HG03378 (cell line): ENCODE data around the gene LRCH1.
"Not testable (repeated sequence)": the region's sequence is repeated elsewhere in the genome, so short reads cannot be mapped to it uniquely, and the experiment has no call there.

Experiments
- ATAC-seq: cut with Tn5 transposase; IDR thresholded peaks from one replicate; pipeline ENCODE4 v1.9.1; 2021; ENCODE audit warnings: mild to moderate bottlenecking, moderate library complexity; ENCODE audit not compliant: unreplicated experiment

The LRCH1 gene, protein sequence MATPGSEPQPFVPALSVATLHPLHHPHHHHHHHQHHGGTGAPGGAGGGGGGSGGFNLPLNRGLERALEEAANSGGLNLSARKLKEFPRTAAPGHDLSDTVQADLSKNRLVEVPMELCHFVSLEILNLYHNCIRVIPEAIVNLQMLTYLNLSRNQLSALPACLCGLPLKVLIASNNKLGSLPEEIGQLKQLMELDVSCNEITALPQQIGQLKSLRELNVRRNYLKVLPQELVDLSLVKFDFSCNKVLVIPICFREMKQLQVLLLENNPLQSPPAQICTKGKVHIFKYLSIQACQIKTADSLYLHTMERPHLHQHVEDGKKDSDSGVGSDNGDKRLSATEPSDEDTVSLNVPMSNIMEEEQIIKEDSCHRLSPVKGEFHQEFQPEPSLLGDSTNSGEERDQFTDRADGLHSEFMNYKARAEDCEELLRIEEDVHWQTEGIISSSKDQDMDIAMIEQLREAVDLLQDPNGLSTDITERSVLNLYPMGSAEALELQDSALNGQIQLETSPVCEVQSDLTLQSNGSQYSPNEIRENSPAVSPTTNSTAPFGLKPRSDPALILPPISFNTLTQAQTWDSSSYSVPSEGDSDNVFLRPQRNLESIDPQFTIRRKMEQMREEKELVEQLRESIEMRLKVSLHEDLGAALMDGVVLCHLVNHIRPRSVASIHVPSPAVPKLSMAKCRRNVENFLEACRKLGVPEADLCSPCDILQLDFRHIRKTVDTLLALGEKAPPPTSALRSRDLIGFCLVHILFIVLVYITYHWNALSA

DNA sequence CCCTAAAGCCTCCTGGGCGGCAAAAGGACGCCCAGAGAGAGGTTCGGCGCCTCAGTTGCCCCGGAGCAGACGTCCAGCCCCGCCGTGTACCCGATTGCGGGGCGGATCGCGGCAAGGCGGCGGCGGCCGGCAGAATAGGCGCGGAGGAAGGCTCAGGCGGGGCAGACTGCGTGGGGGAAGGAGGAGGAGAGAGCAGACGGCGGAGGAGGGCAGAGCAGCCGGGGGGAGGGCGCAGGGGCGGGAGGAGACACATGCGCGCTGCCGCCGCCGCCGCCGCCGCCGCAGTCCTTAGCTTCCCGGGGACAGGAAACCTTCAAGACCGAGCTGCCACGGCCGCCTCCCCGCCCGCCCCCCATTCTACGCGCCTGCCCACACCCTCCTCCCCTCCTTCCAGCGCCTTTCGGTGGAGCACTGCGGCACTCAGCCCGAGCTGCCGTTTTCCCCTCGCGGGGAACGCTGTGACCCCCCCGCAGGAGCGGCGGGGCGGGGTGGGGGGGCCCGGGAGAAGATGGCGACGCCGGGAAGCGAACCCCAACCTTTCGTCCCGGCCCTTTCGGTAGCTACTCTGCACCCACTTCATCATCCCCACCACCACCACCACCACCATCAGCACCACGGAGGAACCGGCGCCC lies at the start of gene LRCH1:
LRCH1 (plus strand) TSS at position 282 of the 632 bp plus-strand sequence; CDS start at position 509, 227 bp downstream.
- ATAC-seq = no peak

DNA sequence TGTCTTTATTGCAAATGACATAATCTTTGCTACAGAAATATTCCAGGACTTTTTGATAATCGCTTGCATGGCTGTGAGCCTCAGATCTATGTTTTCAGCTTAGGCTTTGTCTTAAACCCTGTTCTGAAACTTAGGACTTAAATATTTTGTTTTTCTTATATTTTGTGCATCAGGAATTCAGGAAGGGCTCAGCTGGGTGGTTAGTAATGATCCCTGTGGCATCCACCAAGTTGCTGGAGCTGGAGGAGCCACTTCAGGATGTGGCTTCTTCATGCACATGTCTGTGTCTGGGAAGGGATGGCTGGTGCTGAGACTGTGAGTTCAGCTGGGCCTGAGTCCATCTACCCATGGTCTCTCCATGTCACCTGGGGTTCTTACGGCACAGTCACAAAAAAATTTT lies 48.9 kb upstream of the LRCH1 start:
- no peak for ATAC-seq

DNA sequence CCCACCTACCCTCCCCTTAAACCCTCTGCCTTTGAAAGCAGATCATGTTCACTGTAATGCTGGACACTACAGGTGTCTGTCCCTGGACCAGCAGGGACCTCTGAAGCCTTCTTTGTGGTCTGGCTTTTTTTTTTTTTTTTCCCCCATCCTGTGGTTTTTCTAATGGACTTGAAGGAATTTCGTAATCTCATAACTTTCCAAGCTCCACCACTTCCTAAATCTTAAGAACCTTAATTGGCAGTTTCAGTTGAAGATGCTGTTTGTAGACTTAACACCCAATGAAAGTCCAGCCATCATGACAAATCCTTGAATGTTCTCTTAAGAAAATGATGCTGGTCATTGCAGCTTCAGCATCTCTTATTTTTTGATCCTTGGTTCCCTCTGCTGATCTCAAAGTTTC lies 45.0 kb upstream of the LRCH1 start:
- no peak for ATAC-seq

DNA sequence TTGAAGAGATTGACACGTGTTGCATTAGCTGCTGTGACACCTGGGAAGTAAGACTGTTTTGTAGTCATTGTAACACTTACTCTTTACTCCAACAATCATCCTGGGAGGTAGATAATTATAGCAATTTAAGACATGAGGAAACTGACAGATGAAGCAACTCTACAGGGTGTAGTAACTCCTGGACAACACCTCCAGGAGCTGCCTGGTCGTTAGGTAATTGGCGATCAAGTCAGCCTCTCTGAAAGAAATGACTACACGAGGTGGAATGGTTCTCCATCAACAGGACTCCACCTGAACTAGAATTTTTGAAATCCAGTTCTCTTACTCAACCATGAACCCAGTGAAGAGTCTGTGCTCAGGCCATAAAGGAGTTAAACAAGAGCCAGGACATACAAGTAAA lies 43.0 kb upstream of the LRCH1 start:
- ATAC-seq = no peak

DNA sequence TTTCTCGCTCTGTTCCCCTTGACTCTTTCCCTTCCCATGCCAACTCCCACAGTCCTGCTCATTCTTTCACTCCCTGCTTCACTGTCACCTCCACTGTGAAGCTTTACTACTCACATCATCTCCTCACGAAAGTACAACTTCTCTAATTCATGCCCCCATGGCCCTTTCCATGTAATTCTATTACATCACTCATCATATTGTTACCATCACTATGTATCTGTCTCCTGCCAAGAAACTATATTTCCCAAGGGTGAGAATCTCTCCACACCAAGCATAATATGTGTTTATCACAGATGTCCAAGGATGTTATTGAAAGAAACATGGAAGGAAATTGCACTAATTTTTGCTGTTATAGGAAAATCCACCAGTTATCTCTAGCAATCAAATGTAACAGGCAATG lies 37.2 kb upstream of the LRCH1 start:
- no peak for ATAC-seq

DNA sequence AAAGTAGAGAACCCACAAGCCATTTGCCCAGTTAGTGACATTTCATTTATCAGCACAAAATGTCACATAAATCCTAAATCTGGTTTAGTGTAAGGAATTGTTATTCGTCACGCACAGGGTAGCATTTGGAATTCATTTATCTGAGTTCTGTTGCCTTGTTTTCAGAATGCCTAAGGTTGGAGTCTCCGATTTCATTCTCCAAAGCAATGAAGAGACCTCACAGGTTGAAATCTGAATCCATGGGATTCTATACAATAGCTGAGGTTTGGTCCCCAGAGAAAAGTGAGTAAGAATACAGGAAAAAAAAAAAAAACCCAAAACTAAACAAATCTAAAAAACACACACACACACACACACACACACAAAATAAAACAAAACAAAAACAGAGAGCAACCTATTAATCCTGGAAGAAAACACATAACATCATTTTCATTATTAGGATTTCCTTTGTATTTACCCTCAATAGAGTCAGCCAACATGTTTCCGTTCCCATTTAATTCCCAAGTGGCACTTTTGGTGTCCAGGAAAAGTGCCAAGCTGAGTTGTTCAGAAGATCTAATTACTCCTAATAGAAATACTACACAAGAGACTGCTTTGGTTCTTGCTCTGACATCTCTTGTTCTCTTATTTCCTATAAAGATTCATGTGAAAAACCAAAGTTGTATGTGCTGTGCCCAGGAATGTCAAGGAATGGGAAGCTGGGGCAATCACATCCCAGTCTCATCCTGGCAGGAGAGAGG lies 36.2 kb upstream of the LRCH1 start:
- no peak for ATAC-seq

DNA sequence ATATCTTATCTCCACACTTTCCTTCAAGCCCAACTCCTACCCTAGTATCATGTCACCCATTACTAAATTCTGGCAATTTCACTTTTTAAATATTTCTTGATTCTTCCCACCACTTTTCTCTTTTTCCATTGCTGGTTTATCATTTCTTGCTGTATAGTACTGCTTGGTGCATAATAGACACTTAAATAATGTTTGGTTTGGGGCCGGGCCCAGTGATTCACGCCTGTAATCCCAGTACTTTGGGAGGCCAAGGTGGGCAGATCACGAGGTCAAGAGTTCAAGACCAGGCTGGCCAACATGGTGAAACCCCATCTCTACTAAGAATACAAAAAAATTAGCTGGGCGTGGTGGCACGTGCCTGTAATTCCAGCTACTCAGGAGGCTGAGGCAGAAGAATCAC lies 35.2 kb upstream of the LRCH1 start:
- not testable (repeated sequence) for ATAC-seq

DNA sequence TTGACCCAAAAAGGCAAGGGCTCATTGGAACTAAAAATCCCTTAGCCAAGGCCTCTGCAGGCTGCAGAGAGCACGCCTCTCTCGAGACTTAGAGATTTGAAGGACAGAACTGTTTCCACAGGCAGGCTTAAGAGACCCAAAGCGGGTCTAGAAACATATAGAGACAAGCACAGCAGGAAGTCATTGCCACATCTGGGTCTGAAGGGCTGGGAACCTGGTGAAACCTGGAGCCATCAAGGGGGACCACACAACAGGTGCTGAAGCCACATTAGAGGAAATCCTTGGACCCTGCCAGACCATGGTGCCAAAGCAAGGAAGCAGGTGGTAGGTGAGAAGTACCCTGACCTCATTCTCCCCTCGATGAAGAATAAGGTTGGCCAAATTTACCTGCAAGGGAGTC lies 33.8 kb upstream of the LRCH1 start:
- no peak for ATAC-seq

DNA sequence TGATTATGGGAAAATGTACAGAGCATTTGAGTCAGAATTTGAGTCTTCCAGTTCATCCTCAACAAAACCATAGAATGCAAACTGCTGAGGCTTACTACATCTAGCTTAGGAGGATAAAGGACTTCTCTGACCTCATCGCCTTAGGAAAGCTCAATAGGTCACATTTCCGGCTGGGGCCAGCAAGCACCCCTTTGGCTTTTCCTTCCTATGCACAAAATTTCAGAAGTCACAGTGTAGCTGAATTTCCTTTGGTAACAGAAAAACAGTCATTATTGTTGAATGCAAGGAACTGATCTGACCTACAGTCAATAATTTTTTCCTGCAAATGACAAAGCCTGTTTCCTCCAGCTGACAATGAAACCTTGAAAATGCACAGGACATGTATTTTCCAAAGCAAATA lies 32.8 kb upstream of the LRCH1 start:
- ATAC-seq = no peak

DNA sequence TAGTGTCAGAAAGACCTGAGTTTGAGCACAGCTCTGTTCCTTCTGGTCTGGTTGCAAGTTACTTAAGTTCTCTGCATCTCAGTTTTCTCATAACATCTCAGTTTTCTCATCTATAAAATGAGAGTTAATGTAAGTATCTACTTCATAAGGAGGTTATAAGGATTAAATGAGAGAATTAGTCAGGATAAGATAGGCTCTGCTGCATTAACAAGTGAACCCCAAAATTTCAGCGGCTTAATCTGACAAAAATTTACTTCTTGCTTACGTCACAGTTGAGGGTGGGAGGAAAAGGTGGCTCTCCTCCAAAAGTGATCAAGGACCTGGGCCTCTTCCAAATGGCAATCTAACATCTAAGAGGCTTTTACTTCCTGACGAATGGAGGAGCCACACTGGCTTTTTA lies 31.5 kb upstream of the LRCH1 start:
- ATAC-seq = no peak

DNA sequence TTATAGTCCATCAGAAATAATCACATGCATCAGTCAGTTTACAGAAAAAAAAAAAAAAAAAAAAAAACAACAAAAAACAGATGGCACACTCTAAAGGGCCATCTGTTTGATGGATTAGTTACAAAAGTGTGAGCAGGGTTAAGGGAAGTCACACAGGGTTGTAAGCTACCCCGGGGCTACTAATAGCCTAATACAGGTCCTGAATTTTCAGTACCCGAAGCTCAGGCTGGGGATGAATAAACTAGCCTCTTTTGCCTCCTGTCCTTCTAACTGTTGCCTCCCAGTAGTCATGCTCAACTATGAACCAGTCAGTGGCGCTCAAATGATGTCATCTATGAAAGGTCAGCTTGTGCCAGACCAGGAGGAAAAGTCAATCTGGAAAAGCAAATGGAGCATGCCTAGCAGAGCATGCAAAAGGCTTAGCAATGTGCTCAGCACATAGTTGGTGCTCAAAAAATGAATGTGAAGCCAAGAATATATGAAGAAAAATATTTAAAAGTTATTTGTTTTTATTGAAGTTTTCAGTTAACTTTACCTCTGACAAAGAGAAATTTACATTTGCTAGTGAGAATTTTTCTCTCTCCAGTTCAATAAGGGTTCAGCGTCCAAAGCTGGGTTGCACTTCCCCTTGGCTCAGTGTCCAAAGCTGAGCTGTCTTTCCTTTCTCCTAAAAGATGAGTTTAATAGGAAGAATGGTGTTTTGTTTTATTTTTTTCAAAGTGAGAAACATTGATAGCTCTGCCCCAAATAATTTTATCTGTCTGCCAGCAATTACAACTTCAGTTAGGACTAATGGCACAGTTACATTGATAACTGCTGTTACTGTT lies 30.8 kb upstream of the LRCH1 start:
- no peak for ATAC-seq

DNA sequence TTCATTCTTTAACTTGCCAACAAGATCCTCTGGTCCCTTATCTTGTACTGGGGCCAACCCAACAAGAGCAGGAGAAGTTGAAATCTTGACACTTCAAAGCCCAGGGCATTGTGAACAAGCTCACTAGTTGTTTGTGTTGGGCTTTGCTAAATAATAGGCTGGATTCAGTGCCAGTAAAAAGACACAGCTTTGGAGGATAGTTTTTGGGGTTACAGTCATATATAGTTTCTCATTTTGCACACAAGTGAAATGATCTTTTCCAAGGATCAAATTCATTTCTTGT lies 30.3 kb upstream of the LRCH1 start:
- no peak for ATAC-seq

DNA sequence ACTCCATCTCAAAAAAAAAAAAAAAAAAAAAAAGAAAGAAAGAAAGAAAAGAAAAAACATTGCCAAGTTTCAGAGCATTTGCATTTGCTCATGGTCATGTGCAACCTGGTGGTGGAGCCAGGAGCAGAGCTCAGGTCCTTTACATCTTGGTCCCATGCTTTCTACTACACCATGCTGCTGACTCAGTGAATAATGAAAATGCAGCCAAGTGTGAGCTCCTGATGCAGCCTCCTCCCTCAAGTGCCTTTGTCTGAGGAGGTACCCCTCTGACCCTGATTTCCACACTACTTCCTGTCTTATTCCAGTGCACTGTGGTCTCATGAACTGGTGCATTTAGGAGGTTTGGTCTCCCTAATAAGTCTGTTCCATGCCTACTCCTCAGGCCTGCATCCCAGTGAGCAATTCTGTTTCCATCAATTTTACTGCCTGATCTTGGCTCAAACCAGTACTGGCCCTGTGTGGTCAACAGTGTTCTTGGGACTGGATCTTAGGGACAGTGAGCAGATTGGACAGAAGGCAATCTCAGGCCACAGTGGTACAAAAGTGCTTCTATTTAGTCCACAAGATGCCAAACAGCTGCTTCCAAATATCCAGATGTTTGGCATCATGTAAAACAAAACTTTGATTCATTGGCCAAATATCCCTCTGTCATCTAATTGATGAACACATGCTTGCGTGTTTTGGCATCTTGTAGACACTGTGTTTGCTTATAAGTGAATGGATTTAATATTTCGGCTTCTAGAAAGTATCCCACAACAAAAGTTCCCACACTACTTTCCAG lies 28.8 kb upstream of the LRCH1 start:
- no peak for ATAC-seq

DNA sequence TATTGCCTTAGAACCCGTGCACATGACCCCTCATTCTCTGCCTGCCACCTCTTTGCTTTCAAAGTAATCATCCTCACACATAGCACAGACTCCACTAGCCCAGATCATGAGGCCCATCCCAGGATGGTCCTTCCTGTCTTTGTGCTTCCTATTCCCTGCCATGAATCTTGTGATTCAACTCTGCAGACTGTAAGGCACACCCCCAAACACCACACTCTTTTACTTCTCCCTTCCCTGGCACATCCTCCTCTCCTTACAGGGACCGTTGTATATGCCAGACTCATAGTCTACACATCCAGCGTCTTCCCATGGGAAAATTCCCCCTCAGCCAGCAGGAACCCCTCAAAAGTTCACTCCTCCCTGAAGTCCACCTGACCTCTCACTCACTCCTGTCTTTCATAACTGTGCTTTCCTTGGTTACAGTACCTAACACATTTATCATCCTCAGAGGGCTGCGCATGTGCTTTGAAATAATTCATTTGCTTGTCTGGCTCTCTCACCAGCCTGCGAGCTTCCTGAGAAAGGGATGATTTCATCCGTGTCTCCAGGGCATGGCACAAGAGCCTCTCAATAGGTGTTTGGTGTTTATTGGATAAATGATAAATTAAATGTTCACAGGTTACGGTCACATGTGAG lies 26.8 kb upstream of the LRCH1 start:
- ATAC-seq = no peak

DNA sequence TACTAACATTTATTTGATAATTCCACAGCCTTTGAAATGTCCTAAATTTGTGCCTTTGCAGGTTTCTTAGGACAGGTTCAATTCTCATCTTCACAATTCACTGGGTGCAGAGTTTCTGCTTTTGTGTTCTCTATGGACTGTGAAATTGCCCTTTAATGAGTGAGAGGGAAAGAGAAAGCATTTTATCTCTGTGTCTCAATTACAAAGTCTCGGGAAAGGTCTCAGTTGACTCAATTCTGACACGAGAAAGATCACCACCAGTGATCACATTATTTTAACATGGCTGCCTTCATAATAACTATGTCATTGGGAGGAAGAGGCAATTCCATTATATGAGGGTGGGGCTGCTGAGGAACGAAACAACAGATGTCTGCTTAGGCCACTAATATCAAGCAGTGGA lies 26.2 kb upstream of the LRCH1 start:
- ATAC-seq = no peak

DNA sequence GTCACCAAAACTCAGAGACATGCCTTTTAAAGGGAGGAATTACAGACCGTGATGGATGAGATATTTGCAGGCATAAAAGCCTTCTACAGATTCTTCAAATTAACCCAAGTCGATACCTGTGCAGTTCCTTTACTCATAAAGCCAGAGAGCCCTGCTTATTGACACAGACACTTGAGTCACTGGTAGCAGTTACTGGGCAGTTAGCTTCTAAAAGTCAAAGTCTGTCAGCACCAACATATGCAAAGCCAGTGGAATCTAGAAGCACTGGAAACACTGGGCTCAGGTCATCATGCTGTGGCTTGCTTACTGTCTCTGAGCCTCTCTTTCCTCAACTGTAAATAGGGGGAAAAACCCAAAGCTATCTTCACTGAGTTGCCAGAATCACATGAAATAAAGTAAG lies 25.7 kb upstream of the LRCH1 start:
- ATAC-seq = no peak

DNA sequence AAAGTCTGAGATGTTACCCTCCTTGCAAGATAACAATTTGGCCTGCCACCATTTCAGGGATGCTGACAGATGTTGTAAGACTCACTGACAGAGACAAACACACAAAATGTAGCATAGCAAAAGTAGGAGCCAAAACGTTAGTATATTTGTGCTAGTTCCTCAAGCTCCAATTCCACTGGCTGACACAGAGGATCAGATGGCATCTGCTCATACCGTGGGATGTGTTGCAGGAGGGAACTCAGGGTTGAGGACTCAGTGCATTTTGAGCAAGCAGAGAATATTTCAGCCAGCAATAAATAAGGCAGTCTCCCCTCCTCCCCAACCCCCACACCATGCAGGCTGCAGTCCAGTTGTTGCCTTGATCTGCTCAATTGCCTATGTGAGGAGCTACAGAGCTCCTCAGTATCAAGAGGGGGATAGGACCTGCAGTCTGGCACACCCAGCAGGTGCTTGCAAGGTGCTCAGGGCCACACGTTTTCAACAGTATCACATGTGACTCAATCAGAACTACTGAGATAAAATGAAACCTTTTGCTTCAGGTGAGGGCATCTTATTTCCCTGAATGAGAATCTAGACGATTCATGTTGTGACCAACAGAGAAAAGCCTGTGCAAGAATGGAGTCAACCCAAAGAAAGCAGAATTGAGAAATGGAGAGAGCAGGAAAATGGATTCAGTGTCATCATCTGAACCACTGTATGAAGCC lies 23.6 kb upstream of the LRCH1 start:
- no peak for ATAC-seq

DNA sequence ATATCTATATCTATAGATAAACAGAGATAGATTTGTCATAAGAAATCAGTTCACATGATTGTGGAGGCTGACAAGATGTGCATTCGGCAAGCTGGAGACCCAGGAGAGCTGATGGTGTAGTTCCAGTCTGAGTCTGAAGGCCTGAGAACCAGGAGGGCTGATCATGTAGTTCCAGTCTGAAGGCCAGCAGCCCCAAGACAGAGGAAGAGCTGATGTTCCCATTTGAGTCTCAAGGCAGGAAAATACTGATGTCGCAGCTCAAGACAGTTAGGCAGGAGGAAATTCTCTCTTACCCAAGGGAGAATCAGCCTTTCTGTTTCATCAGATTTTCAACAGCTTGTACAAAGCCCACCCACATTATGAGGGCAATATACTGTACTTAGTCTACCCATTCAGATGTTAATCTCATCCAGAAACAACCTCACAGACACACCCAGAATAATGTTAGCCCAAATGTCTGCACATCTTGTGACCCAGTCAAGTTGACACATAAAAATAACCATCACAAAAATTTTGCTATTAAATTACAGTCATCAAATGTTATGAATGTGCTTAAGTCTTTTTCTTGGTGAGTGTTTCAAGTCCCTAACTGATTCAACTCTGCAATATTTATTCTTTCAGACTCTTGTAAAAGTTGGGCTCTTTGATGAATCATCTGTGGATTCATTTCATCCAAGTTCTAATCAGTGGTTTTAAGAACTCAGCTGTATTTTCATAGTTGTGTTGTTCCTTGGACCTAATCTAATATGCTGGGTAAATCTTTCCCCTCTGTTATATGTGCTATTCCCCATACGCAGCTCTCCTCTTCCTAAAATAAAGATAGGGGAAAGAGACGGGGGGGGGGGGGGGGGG lies 22.7 kb upstream of the LRCH1 start:
- no peak for ATAC-seq
